ENCODE data around the gene NMT1. TPM values are rescaled to one million over a fixed set of nuclear protein-coding genes. Genes with fewer than 3 reads are reported as not detected.

Gene NMT1
- total RNA-seq, 1 donor from 2014 or later, result 101 TPM

DNA sequence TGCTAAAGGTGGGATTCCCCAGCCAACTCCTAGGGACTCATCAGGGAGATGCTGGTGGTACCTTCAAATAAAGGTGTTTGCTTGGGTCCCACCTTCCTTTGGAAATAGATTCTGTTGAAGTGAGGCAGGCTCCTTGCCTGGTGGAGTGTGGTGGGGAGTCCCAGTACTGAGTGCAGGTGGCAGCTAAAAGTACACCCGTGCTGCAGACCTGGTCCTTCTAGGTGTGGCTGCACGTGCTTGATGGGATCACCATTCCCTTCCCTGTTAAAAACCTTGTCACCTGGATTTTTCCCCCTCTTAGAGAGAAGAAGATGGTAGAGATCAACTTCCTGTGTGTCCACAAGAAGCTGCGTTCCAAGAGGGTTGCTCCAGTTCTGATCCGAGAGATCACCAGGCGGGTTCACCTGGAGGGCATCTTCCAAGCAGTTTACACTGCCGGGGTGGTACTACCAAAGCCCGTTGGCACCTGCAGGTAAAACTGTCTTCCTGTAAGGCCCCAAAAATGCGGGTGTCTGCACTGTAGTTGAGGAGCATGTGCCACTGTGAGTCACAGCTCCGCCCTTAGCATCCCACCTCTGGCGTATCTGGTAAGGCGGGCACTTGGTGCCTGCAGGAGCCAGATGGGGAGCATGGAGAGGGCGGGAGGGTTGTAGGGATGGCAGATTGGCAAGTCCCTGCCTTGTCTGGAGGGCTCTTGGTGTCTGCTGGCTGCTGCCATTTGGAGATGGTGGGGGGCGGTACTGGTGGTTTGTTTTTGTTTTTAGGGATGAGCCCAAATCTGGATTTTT is 37.2 kb downstream of the NMT1 start:
- peaks cover 34% of the 10 kb centered on the region for H3K36me3 Mint-ChIP-seq

DNA sequence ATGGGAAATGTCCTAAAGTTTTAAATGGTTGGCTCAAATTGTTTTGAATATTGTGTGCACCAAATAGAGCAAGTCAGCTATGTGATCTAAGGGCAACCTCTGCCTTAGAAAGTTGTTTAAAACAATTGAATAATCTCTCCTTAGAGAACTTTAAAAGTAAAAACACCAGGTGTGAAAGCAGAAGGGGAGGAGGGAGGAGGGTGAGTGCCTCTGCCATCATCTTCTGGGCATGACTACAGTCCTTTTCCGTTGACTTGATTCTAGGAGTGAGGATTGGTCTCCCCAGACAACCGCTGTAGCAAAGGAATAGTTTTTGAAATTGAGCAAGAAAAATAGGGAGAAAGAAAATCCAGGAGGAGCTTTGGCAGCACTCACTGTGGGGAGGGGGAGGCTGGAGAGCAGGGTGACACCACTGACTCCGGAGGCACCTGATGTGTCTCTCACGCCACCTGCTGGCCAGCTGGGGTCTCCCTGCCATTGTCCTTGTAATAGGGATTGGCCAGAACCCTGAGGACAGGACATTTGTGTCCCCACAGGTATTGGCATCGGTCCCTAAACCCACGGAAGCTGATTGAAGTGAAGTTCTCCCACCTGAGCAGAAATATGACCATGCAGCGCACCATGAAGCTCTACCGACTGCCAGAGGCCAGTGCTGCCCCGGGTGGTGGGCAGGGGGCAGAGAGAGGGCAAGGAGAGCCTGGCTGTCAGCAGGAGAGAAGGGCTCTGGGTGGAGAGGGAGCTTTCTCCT is 37.9 kb downstream of the NMT1 start:
- H3K27me3 ChIP-seq, result no peaks in the 10 kb centered on the region
- no peaks in the 10 kb centered on the region for H3K4me1 ChIP-seq
- H3K9me3 Mint-ChIP-seq, result no peaks in the 10 kb centered on the region
- no peak overlapping the region for H3K27ac Mint-ChIP-seq
- no peak overlapping the region for H3K4me2 ChIP-seq
- H3K4me3 ChIP-seq, result no peak overlapping the region
- no peak overlapping the region for H2AFZ ChIP-seq (replicated peaks)
- no peak overlapping the region for H3K27ac ChIP-seq
- H3K36me3 ChIP-seq, result peaks cover 7% of the 10 kb centered on the region
- no peaks in the 10 kb centered on the region for H3K9me3 ChIP-seq (ENCODE audit: low read depth)
- H3K79me2 ChIP-seq (ENCODE audit: low read depth), result no peaks in the 10 kb centered on the region
- DNase-seq (ENCODE audit: low spot score), result peak; percentile 92
- peaks cover 15% of the 10 kb centered on the region for H4K20me1 ChIP-seq (ENCODE audit: low read depth)
- peaks cover 36% of the 10 kb centered on the region for H3K36me3 Mint-ChIP-seq
- no peaks in the 10 kb centered on the region for H3K4me1 Mint-ChIP-seq
- TF ChIP-seq, protein P1, sequence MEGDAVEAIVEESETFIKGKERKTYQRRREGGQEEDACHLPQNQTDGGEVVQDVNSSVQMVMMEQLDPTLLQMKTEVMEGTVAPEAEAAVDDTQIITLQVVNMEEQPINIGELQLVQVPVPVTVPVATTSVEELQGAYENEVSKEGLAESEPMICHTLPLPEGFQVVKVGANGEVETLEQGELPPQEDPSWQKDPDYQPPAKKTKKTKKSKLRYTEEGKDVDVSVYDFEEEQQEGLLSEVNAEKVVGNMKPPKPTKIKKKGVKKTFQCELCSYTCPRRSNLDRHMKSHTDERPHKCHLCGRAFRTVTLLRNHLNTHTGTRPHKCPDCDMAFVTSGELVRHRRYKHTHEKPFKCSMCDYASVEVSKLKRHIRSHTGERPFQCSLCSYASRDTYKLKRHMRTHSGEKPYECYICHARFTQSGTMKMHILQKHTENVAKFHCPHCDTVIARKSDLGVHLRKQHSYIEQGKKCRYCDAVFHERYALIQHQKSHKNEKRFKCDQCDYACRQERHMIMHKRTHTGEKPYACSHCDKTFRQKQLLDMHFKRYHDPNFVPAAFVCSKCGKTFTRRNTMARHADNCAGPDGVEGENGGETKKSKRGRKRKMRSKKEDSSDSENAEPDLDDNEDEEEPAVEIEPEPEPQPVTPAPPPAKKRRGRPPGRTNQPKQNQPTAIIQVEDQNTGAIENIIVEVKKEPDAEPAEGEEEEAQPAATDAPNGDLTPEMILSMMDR (IDR thresholded peaks at IDR 0.05), result peak; percentile 92
- TF ChIP-seq EZH2 (IDR thresholded peaks at IDR 0.05), result no peak
- H3F3A ChIP-seq (ENCODE audit: low read depth), result peaks cover 3% of the 10 kb centered on the region
- no peak overlapping the region for H3K4me3 Mint-ChIP-seq
- peaks cover 3% of the 10 kb centered on the region for H3K27me3 Mint-ChIP-seq (ENCODE audit: insufficient read depth, low read depth)
- no peak overlapping the region for H3K9ac ChIP-seq

More for the DNA sequence above, 37.2 kb downstream of the NMT1 start:
- Mint-ChIP-seq H3K27me3 (ENCODE audit: insufficient read depth, low read depth) (peaks cover 3% of the 10 kb centered on the region), H3K4me1 (no peaks in the 10 kb centered on the region), H3K4me3 (no peak overlapping the region), H3K27ac (no peak overlapping the region), H3K9me3 (no peaks in the 10 kb centered on the region)
- H3K36me3 ChIP-seq, result peaks cover 7% of the 10 kb centered on the region
- peaks cover 3% of the 10 kb centered on the region for H3F3A ChIP-seq (ENCODE audit: low read depth)
- H3K79me2 ChIP-seq (ENCODE audit: low read depth), result no peaks in the 10 kb centered on the region
- peaks cover 15% of the 10 kb centered on the region for H4K20me1 ChIP-seq (ENCODE audit: low read depth)
- no peak overlapping the region for H3K4me3 ChIP-seq
- no peaks in the 10 kb centered on the region for H3K4me1 ChIP-seq
- H3K9me3 ChIP-seq (ENCODE audit: low read depth), result no peaks in the 10 kb centered on the region
- H3K9ac ChIP-seq, result no peak overlapping the region
- H3K27ac ChIP-seq, result no peak overlapping the region
- H3K4me2 ChIP-seq, result no peak overlapping the region
- no peak for DNase-seq (ENCODE audit: low spot score)
- no peaks in the 10 kb centered on the region for H3K27me3 ChIP-seq
- TF ChIP-seq EZH2phosphoT487 (IDR thresholded peaks at IDR 0.05), result no peak
- TF ChIP-seq, protein P1 (IDR thresholded peaks at IDR 0.05), result no peak
- no peak for TF ChIP-seq EZH2 (IDR thresholded peaks at IDR 0.05)
- H2AFZ ChIP-seq (replicated peaks), result no peak overlapping the region

DNA sequence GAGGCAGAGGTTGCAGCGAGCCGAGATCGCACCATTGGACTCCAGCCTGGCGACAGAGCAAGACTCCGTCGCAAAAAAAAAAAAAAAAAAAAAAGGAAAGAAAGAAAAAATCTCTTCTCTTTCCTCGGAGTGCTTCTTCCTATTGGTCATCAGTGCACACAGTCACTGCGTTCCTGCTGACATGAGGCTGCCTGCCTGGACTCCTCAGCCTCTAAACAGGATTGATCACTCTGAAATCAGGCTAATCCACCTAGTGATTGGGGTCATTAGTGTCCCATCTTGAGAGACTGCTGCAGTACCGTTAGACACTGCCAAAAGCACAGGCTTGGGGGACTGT is 40.4 kb downstream of the NMT1 start:
- H3K4me3 Mint-ChIP-seq, result no peak overlapping the region
- TF ChIP-seq EZH2phosphoT487 (IDR thresholded peaks at IDR 0.05) (no peak), EZH2 (IDR thresholded peaks at IDR 0.05) (no peak)
- TF ChIP-seq, protein P1 (IDR thresholded peaks at IDR 0.05), result no peak
- no peak overlapping the region for H3K27ac Mint-ChIP-seq
- Histone ChIP-seq H3K9ac (no peak overlapping the region), H3K36me3 (peaks cover 4% of the 10 kb centered on the region), H3K9me3 (ENCODE audit: low read depth) (no peaks in the 10 kb centered on the region), H2AFZ (replicated peaks) (no peak overlapping the region), H3K4me3 (no peak overlapping the region), H3K79me2 (ENCODE audit: low read depth) (no peaks in the 10 kb centered on the region), H3F3A (ENCODE audit: low read depth) (peaks cover 3% of the 10 kb centered on the region), H3K27ac (no peak overlapping the region), H3K4me2 (no peak overlapping the region), H3K4me1 (no peaks in the 10 kb centered on the region), H4K20me1 (ENCODE audit: low read depth) (peaks cover 5% of the 10 kb centered on the region), H3K27me3 (no peaks in the 10 kb centered on the region)
- H3K9me3 Mint-ChIP-seq, result no peaks in the 10 kb centered on the region
- H3K4me1 Mint-ChIP-seq, result no peaks in the 10 kb centered on the region
- no peak for DNase-seq (ENCODE audit: low spot score)
- peaks cover 36% of the 10 kb centered on the region for H3K36me3 Mint-ChIP-seq
- peaks cover 2% of the 10 kb centered on the region for H3K27me3 Mint-ChIP-seq (ENCODE audit: insufficient read depth, low read depth)

Measured in neural progenitor cell (in vitro differentiated cells).